A673 (cell line): ENCODE measurements around the gene CRPPA.
"Not testable (repeated sequence)": the region's sequence is repeated elsewhere in the genome, so short reads cannot be mapped to it uniquely, and the experiment has no call there.

ENCODE experiments used
- CTCF ChIP-seq: fragments of 300-800, 200-600 bp; sonication (generic); conservative IDR thresholded peaks from 2 replicates; pipeline ENCODE4 v1.5.1; 2017; ENCODE audit warnings: low read depth, mild to moderate bottlenecking, antibody characterized with exemption, low read length, moderate library complexity, mixed read lengths
- EZH2 ChIP-seq: fragments of 200-600 bp; sonication (generic); IDR thresholded peaks from 2 replicates; pipeline ENCODE4 v1.6.1; 2017; ENCODE audit warnings: borderline replicate concordance, low read depth, mild to moderate bottlenecking, mixed read lengths, antibody characterized with exemption, low read length; ENCODE audit not compliant: poor library complexity, severe bottlenecking

- TF ChIP-seq CTCF, EZH2: not testable (repeated sequence)
These were observed 22.5 kb upstream of the CRPPA start for GRCh38 chr7:16443871-16444270.
